GM12872 (cell line): ENCODE measurements around the gene SMYD3.

Source experiments
- TF ChIP-seq, protein P1 (sequence below): IDR thresholded peaks from 3 replicates; pipeline ENCODE4 v1.5.1; 2011; ENCODE audit warnings: low read depth, mild to moderate bottlenecking, low read length, moderate library complexity; ENCODE audit not compliant: insufficient read depth

The SMYD3 gene

DNA sequence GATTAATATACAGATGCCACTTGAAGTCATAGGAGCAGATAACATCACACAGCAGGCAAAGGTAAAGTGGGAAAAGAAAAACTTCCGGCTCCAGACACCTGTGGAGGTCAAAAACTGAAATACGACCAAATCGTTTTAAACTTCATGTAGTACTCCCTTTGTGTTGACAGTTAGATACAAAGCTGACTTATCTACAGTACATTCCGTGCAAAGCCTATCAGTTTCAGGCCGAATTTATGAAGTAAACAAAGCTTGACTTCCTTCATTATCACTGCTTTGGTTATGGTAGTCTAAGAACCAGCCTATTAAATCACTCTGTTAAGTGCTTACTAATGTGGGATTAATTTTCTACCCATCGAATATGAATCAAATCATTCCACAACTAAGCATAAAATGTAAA is 156.3 kb downstream of the SMYD3 start:
- TF ChIP-seq, protein P1, sequence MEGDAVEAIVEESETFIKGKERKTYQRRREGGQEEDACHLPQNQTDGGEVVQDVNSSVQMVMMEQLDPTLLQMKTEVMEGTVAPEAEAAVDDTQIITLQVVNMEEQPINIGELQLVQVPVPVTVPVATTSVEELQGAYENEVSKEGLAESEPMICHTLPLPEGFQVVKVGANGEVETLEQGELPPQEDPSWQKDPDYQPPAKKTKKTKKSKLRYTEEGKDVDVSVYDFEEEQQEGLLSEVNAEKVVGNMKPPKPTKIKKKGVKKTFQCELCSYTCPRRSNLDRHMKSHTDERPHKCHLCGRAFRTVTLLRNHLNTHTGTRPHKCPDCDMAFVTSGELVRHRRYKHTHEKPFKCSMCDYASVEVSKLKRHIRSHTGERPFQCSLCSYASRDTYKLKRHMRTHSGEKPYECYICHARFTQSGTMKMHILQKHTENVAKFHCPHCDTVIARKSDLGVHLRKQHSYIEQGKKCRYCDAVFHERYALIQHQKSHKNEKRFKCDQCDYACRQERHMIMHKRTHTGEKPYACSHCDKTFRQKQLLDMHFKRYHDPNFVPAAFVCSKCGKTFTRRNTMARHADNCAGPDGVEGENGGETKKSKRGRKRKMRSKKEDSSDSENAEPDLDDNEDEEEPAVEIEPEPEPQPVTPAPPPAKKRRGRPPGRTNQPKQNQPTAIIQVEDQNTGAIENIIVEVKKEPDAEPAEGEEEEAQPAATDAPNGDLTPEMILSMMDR, result no peak

DNA sequence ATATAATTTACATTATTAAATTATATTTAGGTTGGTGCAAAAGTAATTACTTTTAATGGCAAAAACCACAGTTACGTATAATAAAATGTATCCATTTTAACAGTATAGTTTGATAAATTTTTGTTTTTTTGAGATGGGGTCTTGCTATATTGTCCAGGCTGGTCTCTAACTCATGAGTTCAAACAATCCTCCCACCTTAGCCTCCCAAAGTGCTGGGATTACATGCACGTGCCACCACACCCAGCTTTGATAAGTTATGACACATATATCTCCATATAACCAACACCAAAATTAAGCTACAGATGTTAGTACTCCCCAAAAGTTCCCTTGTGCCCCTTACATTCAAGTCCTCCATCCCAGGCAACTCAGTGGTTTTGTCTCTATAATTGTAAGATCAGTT is 163.1 kb downstream of the SMYD3 start:
- TF ChIP-seq, protein P1, result no peak

DNA sequence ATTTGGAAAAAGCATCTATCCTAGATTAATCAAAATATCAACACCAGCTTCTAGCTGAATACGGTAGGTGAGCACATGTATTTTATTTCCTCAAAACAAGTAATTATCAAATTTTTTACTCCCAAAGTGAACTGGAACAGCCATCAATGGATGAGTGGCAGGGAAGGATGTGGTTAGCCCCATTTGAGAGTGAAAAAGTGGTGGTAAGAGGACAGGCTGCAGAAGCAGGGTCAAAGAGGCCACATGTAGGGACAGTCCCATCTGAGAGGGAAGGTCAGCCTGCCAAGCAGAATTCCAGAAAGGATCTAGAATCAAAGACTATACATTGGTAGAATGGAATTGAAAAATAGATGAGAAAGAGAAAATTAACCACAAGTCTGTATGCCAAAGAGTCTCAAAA is 163.8 kb downstream of the SMYD3 start:
- TF ChIP-seq, protein P1, result no peak

DNA sequence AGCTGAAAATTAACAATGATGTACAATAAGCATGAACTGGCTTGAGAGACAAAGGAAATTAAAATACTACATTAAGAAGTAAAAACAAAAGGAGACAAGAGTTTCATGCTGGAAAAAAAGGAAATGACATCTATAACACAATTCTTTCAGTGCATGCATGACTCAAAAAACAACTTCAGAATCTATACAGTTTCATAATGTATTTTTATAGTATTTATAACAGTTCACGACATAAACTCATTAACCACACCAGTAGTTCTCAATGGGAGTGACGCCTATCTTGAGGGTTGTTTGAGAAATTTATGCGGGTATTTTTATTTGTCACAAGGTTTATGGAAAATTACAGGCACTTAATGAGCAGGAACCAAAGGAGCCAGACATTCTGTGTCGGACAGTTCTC is 168.5 kb downstream of the SMYD3 start:
- TF ChIP-seq, protein P1, result no peak

DNA sequence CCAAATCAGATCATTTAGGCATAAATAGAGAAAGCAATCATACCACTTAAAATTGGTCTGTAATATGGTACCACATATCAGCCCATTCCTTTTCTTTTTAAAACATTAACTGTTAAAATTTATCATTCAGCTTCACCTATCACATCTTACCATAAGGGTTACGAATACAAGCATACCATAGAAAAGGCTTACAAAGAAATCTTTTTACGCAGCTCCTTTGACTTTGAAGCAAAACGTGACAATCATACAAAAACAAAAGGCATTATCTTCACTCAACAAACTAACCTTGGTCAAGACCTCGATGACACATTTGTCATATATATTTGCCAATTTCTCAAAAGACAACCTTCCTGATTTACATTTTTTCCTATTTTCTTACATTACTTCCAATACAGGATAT is 169.0 kb downstream of the SMYD3 start:
- TF ChIP-seq, protein P1, result no peak

DNA sequence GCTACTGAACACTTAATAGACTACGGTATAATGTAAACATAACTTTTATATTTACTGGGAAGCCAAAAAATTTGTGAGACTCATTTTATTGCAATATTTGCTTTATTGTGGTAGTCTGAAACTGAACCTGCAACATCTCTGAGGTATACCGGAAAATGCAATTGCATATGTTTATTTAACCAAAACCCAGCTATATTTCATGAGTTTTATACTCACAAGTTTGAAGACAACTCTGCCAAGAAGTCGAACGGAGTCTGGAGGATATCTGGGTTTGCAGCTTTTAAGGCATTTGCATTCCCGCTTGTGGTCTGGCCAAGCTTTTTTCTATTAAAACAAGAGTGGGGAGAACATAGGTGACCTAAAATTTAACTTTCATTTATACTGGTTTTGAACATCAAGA is 171.9 kb downstream of the SMYD3 start:
- TF ChIP-seq, protein P1, result no peak

DNA sequence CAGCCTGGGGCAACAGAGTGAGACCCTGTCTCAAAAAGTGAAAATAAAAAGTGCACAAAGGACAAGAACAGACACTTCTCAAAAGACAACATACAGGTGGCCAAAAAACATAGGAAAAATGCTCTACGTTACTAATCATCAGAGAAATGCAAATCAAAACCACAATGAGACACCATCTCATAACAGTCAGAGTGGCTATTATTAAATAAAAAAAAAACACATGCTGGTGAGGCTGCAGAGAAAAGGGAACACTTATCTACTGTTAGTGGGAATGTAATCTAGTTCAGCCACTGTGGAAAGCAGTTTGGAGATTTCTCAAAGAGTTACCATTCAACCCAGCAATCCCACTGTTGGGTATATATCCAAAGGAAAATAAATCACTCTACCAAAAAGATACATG is 173.2 kb downstream of the SMYD3 start:
- TF ChIP-seq, protein P1, result no peak

DNA sequence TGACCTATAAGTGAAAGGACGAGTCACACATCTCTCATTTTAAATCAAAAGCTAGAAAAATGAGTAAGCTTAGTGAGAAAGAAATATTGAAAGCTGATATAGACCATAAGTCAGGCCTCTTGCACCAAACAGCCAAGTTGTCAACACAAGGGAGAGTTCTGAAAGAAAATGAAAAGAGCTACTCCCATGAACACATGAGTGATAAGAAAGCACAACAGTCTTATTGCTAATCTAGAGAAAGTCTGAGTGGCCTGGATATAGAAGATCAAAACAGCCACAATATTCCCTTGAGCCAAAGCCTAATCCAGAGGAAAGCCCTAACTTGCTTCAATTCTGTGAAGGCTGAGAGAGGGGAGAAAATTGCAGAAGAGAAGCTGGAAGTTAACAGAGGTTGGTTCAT is 175.0 kb downstream of the SMYD3 start:
- TF ChIP-seq, protein P1, result no peak
